IPS DF 4.7 (cell line): ENCODE data around the gene MT1M.
"Not testable (repeated sequence)": the region's sequence is repeated elsewhere in the genome, so short reads cannot be mapped to it uniquely, and the experiment has no call there.

Experiments
- DNase-seq: peaks from one replicate; pipeline ENCODE4 v3.0.0-alpha.2; 2013; ENCODE audit warnings: low spot score; ENCODE audit errors: extremely low read depth

Gene MT1M

GRCh38 chr16:56608876-56609462 lies 23.5 kb upstream of the MT1M start:
- DNase-seq: no peak

DNA sequence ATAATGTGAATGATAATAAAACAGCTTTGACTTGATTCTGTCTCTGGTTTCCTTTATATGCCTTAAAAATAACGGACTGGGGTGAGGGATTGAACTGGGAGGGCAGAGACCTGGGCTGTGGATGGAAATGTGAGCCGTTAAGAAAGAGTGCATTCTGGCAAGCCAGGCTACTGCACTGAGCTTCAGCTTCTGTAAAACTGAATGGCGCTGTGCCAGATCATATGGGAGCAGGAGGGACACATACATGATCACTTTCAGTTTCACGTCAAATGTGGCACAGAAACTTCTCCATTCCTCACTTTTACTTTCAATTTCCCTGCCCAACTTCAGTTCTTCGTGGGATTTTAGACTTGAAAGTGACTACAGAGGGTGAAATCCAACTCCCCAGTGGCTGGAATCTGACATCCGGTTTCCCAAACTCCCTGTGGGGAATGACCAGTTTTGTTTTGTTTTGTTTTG lies 23.0 kb upstream of the MT1M start:
- no peak for DNase-seq

GRCh38 chr16:56610017-56610608 lies 22.3 kb upstream of the MT1M start:
- no peak for DNase-seq

- no peak for DNase-seq
Observed at GRCh38 chr16:56610609-56611111, 21.8 kb upstream of the MT1M start.

DNA sequence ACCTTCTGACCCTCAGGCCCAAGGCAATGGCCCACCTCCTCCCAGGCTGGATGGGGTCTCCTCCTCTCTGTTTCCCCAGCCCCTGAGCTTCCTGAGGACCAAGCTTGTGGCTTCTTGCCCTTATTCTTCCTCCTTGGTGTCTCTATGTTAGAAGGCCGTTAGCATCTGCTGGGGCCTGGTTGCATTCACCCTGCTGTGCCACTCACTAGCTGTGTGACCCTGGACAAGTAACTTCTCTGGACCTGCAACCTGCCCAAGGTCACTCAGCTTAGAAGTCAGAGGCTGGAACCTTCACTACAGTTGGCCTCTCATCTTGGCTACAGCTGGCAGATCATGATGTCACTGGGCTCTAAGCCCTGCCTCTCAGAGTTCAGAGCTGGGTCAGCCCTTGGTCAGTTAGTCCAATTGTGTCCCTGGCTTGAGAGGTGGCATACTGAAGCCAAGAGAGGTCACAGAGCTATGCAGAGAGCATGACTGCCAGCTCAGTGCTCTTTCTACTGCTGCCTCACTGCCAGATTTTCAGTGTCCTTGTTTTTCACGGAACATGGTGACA lies 21.1 kb upstream of the MT1M start:
- DNase-seq: no peak

DNA sequence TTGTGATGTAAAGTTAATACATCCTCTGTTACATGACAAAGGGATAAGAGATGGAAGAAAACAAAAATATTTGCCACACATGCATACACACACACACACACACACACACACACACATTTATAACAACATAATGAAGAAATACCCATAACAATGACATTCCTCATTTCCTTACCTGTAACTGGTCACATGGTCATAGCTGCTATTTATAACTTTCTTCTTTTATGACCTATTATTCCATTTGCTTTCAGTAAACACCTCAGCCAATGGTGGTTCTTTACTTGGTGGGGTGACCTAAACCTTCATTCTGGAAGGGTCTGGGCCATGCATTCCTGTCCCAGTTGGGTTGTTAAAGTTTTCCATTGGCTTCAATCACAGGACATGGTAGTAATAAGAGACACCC lies 18.8 kb upstream of the MT1M start:
- no peak for DNase-seq

DNA sequence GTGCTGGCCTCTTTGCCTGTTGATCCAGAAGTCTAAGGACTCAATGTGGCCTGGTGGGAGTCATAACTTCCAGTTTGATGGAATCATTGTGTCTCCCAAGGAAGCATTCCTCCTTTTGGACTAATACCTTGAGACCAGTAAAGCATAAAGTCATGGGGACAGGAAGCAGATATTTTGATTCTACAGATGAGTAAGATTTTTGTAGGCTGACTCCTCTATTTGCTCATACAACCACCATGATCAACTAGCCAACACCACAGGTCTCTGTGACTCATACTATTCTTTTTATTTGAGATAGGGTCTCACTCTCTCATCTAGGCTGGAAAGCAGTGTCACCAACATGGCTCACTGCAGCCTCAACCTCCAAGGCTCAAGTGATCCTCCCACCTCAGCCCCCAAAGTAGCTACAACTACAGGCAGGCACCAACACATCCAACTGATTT lies 17.9 kb upstream of the MT1M start:
- DNase-seq: no peak

DNA sequence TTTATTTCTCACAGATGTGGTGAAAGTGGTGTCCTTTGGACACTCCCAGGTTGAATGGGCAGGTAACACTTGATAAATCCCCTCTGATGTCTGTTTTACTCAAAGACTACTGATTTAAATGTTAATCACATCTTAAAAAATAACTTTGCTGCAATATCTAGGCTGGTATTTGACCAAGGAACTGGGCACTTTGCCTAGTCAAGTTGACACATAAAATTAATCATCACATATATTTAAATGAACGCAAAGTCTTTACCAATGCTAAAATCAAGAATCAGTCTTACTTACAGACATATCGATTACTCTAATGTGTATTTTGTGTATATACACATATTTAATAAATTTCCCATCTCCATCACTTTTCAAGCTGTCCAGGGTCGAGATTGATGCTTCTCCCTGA lies 17.1 kb upstream of the MT1M start:
- DNase-seq: no peak

DNA sequence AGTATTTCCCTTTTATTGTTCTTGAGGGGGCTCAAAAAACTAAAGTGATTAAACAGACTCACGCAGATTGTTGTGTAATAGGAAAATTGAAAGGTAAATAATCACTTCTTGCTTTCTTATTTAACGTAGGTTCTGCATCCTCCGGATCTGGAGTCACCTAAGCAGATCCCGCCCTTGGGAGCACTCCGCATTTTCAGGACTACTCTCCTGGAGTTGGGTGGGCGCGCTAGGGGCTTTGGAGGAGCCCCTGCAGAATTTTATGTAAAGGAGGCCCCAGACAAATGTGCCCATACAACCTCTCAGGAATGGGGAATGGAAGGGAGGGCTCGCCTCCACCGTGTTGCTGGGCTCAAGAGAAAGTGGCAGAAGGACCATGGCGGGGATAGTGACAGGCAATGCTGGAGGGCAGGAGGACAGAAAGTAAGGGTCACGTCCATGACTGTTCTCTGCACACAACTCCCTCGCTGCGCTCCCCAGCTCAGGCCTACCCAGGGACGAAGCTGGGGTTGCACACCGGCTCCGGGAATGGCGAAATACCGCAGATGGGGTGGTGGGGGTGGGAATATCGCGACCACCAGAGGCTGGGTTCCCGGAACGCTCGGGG lies 15.7 kb upstream of the MT1M start:
- DNase-seq: no peak

- DNase-seq: no peak
Observed at GRCh38 chr16:56617212-56618085, 15.0 kb upstream of the MT1M start.

GRCh38 chr16:56618138-56618537 lies 14.3 kb upstream of the MT1M start:
- no peak for DNase-seq

DNA sequence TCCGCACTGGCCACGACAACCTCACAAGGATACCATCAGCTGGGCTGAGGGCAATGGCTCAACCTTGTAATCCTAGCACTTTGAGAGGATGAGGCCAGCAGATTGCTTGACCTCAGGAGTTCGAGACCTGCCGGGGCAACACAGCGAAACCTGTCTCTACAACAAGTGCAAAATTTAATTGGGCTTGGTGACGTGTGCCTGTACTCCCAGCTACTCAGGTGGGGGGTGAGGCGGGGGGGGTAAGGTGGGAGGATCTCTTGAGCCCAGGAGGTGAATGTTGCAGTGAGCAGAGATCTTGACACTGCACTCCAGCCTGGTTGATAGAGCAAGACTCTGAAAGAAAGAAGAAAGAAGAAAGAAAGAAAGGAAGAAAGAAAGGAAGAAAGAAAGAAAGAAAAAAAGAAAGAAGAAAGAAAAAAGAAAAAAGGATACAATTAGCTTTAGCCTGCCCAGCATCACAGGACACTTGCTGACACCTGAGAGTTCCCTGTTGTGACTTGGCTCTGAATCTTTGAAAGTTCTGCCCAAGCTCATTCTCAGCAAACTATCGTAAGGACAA lies 12.0 kb upstream of the MT1M start:
- DNase-seq: no peak

DNA sequence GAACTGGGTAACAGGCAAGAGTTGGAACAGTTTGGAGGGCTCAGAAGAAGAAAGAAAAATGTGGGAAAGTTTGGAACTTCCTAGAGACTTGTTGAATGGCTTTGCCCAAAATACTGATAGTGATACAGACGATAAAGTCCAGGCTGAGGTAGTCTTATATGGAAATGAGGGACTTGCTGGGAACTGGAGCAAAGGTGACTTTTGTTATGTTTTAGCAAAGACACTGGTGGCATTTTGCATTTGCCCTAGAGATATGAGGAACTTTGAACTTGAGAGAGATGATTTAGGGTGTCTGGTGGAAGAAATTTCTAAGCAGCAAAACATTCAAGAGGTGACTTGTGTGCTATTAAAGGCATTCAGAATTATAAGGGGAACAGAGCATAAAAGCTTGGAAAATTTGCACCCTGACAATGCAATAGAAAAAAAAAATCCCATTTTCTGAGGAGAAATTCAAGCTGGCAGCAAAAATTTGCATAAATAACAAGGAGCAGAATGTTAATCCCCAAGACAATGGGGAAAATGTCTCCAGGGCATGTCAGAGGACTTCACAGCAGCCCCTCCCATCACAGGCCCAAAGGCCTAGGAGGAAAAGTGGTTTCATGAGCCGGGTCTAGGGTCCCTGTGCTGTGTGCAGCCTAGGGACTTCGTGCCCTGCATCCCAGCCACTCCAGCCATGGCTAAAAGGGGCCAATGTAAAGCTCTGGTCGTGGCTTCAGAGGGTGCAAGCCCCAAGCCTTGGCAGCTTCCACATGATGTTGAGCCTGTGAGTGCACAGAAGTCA lies 10.6 kb upstream of the MT1M start:
- DNase-seq: not testable (repeated sequence)

- not testable (repeated sequence) for DNase-seq
Observed at GRCh38 chr16:56623184-56623583, 9.3 kb upstream of the MT1M start.

- no peak for DNase-seq
Observed at GRCh38 chr16:56623637-56624036, 8.8 kb upstream of the MT1M start.

DNA sequence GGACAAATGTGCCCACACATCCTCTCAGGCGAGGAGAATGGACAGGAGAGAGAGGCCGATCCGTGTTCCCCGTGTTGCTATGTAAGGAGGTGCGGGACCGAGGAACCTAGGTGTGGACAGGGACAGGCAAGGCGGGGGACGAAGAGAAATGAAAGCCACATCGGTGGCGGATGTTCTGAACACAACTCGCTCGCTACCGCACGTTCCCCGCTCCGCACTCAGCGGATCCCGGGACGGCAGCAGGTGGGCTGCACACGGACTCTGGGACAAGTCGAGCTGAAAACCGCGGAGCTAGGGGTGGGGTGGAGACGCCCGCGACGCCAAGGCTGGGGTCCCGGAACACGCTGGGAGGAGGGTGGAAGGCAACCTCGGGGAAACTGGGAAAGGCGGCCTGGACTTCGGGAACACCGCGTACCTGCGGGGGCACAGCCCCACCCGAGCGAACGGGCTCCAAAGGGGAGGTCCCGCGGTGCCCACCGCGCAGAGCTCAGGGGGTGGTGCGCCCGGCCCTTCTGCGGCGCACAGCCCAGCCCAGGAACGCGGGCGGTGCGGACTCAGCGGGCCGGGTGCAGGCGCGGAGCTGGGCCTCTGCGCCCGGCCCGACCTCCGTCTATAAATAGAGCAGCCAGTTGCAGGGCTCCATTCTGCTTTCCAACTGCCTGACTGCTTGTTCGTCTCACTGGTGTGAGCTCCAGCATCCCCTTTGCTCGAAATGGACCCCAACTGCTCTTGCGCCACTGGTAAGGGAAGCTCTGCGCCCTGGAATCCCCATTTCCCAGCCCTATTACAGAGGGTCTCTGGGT lies 7.1 kb upstream of the MT1M start, which contains the start of gene MT1E:
TSS of gene MT1E (plus strand) at position 642 of the 803 bp plus-strand sequence. CDS start at position 713, 71 bp downstream.
- DNase-seq: no peak

GRCh38 chr16:56625943-56626654 lies 6.4 kb upstream of the MT1M start:
- DNase-seq: no peak

GRCh38 chr16:56626685-56627084 lies 5.8 kb upstream of the MT1M start:
- DNase-seq: no peak
